NCI-H2196 treated with DMSO at 0.1 percent for 48 hours (cell line): ENCODE data around the gene CNTN4.

Experiments
- DNase-seq: peaks from one replicate; lab custom pipeline; 2025; ENCODE audit not compliant: unreplicated experiment; lab: John Stamatoyannopoulos, UW

Gene CNTN4

DNA sequence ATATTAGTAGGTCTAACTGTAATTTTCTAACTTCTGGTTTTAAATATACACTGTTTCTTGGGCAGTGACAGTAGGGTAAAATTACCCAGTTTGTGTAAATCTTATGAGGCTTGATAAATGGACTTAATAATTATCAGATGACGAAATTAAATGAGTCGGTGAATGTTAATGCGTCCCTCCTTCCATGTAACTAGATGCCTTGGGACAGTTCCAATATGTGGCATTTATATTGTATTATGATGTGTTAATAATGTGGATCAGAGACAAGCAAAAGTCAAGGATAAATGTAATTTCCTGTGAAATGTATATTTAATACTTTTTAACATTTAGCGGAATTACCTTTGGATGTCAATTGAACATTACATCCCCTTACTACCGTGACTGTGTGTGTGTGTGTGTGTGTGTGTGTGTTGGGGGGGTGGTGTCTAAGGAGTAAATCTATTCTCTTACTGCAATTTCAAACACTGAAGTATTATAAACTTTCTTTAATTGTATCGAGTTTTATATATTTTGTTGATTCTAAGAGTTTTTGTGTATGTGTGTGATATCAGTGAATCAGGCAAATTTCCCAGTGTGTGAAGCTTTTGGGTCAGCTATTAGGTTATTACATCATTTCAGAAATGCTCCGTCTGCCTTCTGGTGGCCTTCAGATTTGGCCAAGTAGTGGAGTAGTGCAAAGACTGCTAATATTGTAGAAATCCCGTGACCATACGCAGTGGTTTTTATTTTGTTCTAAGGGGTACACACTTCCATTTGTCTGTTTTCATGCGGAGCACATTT is 50.1 kb downstream of the CNTN4 start:
- DNase-seq = no peak

DNA sequence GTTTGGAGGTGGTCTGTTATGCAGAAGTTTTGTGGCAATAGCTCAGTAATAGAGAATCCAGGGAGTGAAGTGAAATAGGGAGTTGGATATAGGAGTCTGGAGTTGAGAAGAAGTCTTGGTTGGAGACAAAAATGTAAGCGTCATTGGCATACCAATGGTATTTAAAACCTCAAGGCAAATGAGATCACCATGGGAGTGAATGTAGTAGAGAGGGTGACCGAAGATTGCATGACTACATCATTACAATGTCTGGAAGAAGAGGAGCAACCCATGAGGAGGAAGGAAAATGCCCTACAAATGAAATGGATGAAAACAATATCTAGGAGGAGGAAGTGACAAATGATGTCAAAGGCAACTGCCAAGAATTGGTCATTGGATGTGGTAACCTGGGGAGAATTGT is 54.4 kb downstream of the CNTN4 start:
- DNase-seq = no peak

DNA sequence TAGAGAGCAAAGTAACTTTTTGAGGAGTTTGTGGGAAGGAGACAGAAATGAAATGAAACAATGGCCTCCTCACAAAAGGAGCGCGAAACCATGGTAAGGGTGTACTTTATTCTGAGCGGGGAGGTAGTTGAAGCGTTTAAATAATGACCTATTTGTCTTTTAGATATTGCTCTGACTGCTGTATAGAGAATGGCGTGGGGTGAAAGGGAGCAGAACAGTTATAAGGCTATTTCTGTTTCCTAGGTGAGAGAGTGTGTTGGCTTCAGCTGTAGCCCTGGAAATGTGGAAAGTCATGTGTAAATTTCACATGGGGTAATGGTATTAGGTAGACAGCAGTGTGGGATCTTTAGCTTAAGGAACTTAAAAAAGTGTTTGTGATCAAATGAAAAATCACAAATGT is 54.9 kb downstream of the CNTN4 start:
- no peak for DNase-seq

DNA sequence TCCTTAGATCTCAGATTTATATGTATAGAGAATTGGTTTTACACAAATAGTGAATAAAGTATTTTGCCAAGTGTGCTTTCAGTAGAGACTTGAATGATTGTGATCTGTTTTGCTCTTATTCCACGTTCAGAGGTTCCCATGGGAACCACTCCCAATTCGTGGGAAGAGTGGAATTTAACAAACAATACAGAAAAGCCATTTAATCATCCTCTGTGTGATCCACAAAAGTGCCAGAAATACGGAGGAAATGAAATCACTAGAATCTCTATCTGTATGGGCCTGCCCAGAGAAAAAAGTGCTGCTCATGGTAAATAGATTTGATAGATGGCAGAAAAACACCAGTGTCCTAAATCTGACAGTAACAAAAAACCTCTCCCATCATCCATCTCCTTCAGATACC is 56.0 kb downstream of the CNTN4 start:
- no peak for DNase-seq

DNA sequence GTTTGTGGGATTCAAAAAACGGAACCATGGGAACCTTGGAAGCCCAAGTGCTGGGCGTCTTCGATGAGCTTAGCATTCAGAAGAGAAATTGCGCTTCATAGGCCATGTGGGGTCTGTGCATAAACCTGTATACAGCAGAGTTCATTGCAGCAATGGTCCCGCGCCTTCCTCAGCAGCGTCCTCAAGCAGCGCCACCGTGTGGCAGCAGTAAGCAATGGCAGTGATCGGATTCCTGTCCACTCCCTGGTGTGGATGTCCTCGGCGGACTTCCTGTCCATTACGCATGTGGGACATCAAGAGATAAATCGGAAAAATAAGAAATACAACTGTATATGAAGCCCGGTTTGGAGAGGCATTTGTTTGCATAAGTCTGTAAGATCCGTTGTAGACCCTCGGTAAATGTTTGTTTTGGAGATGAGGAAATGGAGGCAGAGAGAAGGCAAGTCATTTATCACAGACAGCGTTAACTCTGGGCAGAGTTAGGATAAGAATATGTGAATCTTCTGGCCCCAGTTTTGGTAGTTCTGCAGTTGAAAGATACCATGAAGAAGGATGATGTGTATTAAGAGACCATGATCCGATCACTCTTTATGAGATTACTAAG is 57.7 kb downstream of the CNTN4 start:
- DNase-seq = no peak

DNA sequence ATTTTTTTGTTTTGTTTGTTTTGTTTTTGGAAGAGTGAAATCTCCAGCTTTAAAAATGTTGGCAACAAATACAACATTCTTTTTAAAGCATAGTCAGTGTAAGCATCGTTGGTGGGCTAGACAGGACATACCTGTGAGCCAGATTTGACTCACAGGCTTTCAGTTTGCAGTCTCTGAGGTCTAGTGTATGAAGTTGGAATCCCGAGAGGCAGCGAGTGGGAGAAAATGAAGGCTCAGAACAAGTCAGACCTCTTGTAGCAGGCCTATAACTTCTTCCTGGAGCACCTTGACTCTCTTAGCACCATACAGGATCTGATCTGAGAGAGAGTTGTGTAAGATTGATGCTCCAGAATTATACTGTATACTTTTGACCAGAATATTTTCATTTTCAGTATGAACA is 60.2 kb downstream of the CNTN4 start:
- DNase-seq = no peak

DNA sequence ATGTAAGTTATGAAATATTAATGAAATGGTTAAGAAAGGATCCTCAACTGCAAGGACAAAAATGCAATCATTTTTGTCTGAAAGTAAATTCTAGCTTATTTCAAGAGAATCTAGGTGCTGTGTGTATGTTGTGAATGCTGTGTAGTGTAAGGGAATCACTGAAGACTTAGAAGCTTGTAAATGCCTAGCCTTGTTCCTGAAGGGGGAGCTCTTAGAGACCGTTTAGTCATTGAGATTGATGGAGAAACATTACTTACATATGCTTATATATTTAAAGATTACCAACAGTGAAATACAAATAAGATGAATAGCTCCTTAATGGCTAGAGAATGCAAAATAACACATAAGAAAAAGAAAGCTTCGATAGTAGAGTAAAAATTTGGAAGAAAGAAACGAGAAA is 67.9 kb downstream of the CNTN4 start:
- no peak for DNase-seq

DNA sequence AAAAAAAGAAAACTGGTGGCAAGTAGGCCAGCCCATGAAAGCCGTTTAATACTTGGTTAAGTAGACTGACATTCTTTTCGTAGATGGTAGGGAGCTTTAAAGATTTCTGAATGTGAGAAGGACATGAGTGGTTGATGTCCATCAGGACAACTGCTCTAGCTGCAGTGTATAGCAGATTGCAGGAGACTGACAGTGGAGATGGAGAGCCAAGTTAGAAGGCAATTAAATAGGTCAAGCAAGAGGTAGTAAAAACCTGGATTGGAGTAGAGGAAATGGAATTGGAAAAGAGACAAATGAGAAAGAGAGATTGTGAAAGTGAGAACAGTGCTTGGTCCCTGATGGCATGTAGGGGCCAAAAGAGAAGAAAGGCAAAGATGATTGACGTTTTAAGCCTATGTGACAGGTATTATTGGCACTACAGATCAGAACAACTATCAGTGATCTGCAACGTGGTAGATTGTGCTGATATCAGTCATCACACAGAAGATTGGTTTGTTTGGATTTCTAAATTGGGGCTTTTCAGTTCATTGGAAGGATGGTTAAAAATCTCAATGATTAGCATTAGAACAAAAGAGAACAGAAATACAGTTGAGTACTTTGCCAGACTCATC is 74.0 kb downstream of the CNTN4 start:
- DNase-seq = no peak

DNA sequence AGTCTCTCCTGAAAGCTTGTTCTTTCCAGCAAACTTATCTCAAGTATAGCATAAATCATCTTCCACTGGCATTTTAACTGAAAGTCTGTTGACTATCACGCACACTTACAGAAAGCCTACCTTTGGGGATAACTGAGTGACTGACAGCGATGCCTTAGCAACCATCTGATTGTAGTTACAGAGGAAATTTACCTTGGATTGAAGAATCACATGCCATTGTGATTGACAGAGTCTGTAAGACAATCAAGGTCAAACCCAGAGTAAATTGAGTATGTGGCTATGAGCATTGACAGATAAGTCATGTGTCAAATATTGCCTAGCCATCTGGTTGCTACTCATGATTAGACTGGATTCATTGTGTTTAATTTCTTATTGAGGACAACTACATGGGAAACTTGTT is 82.0 kb downstream of the CNTN4 start:
- DNase-seq = no peak

DNA sequence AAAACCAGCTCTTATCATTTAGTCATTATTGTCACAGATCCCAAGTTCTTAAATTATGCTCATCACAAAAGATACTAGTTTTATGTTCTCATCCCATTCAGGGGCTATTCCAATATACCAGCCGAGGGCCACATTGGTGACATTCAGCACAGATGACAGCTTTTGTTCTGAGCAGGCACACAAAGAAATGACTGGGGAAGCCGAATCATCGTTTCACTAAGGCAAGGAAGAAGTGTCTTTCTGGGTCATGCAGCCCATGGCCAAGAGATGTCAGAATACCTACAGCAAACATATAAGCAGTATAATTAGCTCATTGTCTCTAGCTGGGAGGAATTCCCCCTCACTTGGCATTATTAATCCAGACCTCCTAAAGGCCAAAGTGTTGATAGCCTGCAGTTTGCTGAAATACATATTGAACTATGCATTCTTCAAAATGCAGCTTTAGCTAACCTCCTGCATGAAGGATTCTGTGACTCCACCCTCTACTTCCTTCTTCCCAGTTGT is 100.2 kb downstream of the CNTN4 start:
- DNase-seq = no peak

DNA sequence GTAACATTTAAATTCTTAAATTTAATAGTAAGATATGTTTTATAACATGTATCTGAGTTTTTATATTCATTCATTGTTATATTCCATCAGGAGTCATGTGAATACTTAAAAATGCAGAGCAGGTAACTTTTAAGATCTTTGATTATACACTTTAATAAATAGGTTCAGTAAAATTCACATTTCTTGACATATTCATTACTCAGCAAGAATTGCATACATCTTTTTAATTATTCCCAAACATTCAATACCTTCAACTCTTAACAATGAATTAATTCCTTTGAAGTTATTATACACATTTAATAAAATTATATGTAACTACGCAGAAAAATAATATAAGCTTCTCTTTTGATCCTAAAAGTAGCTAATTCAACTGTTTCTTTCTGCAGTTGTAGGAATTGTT is 105.4 kb downstream of the CNTN4 start:
- DNase-seq = no peak

DNA sequence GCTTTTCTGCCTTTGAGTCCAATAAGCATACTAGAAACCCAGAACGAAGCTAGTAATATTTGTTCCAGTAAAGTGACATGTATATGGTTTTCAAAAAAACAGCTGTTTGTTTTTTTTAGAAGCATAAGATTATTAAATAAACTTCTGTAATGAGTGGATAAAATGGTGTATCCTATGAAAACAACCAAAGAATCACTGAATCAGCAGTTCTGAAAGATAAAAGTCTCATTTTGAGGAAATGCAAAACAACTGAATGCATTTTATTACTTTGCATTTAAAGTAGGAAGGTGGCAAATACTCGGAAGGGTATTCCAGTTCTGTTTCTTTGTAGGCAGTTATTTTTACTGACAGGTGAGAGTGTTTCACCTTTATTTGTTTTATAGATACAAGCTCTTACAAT is 107.0 kb downstream of the CNTN4 start:
- DNase-seq = no peak

DNA sequence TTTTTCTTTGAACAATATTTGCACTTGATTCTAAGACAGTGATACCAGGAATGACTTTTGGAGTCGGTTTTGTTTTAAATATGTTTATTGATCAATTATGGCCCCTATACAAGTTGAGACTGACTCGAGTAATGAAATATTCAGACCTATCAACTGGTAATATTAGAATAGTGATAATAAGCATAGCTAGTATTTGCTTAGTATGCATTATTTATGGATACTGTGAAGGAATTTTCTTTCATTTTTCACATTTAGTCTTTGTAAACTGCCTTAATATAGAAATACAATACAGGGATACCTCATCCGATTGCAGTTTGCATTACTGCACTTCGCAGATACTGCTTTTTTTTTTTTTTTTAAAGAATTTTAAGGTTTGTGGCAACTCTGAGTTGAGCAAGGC is 107.9 kb downstream of the CNTN4 start:
- DNase-seq = no peak

DNA sequence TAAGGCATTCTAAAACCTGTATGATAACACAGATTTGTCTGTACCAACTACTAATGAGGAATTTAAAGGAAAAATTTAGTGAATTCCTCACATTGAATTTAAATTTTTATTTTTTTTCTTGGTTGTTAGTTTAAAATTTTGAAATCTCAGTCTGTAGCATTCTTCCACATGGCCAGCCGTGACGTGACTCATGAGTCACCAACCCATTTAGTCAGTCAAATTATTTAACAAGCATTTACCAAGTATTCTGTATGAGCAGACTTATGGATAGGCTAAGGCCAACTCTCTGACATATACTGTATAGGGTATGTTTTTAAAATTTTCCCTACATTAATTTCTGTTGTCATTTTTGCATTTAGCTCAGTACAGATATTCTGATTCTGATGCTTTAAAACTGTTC is 112.9 kb downstream of the CNTN4 start:
- no peak for DNase-seq

DNA sequence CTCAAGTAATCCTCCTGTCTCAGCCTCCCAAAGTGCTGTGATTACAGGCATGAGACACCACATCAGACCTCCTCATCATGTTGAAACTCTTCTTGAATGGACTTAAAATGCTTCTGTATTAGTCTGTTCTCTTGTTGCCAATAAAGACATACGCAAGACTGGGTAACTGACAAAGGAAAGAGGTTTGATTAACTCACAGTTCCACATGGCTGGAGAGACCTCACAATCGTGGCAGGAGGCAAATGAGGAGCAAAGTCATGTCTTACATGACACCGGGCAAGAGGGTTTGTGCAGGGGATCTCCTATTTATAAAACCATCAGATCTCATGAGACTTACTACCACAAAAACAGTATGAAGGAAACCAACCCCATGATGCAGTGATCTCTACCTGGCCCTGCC is 113.5 kb downstream of the CNTN4 start:
- no peak for DNase-seq

DNA sequence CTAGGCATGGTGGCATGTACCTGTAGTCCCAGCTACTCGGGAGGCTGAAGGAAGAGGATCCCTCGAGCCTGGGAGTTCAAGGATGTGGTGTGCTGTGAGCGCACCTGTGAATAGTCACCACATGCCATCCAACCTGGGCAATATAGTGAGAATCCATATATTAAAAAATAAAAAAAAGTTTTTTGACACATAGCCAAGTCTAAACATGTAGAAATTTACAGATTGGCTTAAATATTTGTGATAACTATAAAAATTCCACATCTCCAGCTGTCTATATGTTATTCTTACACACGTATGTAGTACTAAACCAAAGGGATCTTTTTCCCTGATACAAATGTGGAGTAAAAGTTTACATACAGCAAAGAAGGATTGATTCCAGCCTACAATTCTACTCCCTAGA is 119.7 kb downstream of the CNTN4 start:
- no peak for DNase-seq

DNA sequence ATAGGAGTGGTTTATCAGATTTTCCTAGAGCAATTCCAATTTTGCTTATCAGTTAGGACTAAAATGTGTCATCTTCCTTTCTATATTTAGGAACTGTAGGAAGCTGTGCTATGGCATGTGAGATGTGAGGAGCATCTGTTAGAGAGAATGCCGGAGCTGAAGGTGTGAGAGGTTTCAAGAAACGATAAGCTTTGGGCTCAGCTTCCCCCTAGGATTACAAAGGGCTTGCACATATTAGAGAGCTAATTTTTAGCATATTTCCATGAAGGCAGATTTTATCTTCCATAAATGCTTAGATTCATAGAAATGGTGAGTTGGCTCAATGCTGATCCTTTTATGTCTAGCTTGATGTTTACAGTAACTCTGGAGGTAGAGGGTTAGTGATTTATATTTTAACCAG is 120.2 kb downstream of the CNTN4 start:
- no peak for DNase-seq

DNA sequence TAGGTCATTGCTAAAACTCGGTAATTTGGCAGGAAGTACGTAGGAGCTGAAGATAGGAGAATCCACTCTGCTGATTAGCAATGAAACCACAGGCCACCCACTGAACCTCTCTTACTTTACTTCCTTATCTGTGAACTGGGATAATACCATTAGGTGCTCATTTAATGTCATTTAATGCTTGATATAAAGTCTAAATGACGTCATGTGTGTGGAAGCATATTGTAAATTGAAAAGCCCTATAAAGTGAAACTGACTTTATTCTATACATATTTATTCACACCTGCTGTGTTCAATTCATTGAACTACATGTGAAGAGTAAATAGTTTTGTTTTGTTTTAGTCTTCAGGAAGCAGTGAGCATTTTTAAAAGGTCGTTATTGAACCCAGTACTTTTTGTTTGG is 137.5 kb downstream of the CNTN4 start:
- DNase-seq = no peak

DNA sequence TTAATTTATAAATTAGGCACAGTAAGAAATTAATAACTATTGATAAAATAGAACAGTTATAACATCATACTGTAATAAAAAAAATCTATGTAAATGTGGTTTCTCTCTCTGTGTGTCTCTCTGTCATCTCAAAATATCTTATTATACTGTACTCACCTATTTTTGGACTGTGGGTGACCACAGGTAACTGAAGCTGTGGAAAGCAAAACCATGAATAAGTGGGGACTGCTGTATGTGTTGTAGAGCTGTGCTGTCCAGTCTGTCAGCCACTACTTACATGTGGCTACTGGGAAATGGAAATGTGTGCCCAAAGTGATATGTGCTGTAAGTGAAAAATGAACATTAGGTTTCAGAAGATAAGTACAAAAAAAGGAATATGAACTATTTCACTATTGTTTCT is 145.5 kb downstream of the CNTN4 start:
- DNase-seq = no peak

DNA sequence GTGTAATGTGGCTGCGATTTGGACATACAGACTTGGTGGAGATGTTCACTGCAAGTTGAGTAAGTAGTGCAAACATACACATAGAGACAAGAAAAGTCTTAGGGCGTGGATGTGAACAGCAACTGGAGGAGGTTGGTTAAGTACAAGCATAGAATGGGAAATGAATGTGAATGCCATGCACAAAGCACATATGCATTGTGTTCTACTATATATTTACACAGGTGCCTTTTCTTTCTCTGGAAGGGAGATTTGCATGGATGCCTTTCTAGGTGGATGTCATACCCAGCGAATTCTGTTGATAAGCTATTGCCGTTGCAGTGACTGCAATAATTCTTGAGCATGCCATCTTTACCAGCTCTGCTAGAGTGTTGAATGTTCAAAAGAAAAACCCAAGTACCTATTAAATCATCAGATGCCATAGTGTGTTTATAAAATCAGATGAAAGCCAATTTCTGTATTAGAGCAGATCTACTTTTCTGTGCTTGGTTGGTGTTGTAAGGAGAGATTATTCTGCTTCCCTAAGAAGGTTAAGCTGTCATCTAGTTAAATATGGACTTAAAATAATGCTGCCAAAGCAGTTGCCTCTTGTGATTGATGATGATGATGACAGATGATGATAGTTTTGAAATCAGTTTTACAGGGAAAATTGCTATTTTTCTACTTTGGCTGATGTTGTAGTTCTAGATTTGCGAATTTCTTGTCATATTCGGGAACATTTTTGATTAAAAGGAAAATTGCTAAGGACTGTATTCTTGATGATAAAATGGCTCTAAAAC is 148.4 kb downstream of the CNTN4 start:
- no peak for DNase-seq

DNA sequence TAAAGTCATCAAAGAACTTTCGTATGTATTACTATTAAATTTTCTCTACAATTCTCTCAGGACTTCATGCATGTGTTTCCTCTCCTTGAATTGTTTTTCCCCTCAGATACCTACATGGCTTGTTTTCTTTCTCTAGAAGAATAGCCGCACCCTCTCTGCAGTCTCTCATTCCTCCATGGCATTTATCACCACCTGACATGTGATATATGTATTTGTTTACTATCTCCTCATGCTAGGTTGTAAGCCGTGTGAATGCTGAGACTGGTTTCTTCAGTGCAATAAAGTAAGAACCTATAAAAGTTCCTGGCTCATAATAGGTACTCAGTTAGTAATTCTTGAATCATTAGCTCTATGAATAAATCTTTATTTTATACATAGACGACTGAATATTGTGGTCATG is 149.2 kb downstream of the CNTN4 start:
- no peak for DNase-seq

DNA sequence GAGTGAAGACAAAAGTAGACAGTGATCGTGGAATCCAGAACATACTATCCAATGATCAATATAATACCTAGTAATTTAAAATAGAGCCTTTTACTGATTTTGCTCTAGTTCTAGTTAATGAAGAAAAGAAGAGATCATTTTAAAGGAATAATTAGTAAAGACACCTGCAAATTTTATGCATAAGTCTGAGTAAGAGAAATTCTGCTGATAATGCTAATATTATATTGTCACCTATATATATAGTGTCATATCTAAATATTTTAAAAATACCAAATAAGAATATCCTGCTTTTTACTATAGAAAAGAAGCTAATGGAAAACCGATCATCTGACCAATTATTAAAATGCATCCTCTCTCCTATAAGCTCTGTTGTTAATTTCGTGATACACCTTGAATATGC is 152.1 kb downstream of the CNTN4 start:
- DNase-seq = no peak
